Myocyte (in vitro differentiated cells): ENCODE results near the gene TNFRSF18. TPM values are rescaled to one million over a fixed set of nuclear protein-coding genes. Genes with fewer than 3 reads are reported as not detected.
"Not testable (repeated sequence)": the region's sequence is repeated elsewhere in the genome, so short reads cannot be mapped to it uniquely, and the experiment has no call there.

ENCODE experiments used
- DNase-seq: peaks from one replicate; pipeline ENCODE4 v3.0.0-alpha.2; 2012; ENCODE audit warnings: low read depth
- total RNA-seq: library from RNA; depleted of rRNA; stranded (reverse); fragments of >200 nt; gene quantifications from 2 replicates; pipeline ENCODE4 v1.2.3, GENCODE V29; 2014

TNFRSF18 gene
- total RNA-seq, 1 donor from 2014 or later = not detected

DNA sequence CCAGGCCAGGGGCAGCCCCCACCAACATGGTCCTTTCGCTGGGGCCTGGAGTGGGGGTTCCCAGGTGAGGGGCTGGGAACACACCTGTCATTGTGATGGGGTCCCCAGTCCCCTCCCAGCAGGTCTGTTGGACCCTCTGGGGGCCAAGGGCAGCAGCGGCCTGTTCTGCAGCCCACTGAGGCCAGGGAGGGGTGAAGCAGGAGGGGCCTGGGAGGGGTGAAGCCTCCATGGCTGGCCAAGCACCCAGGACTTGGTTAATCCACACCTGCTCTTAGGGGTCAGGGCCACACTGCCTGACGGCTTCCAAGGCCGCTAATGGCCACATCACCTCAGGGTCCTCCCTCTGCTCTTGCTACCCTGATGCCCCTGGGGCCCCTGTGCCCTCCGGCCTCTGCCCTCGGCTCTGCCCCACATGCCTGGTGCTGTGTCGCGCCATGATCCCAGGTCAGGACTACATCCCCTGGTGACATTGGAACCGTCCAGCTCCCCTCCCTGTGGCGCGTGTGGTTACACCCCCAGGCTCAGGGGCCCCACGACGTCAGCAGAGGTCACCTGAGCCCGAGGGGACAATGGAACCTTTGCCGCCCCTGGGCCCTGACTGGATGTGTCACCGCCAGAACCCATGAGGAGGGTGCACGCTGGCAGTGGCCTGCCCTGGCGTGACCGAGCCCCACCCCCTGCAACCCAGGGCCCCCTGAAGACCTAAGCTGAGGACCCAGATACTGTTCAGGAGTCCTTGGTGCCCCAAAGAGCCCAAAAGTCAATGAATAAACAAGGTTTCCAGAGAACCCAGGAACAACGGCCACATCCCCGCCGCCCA is 7.0 kb downstream of the TNFRSF18 start:
- DNase-seq = no peak

- no peak for DNase-seq
Measured at GRCh38 chr1:1198423-1199140, 7.8 kb downstream of the TNFRSF18 start.

GRCh38 chr1:1197551-1198422 is 8.6 kb downstream of the TNFRSF18 start:
- no peak for DNase-seq

DNA sequence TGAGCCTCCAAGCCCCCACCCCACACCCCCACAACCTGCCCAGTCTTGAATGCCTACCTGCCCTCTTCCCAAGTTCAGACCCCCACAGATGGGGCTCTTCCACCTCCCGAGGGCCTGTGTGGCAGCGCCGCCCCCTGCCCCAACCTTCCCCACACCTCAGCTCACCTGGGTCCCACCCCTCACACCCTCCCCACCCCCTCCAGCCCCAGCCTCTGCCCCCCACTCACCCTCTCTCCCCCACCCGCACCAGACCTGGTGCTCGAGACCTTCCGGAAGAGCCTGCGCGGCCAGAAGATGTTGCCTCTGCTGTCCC is 9.2 kb downstream of the TNFRSF18 start:
- no peak for DNase-seq

DNA sequence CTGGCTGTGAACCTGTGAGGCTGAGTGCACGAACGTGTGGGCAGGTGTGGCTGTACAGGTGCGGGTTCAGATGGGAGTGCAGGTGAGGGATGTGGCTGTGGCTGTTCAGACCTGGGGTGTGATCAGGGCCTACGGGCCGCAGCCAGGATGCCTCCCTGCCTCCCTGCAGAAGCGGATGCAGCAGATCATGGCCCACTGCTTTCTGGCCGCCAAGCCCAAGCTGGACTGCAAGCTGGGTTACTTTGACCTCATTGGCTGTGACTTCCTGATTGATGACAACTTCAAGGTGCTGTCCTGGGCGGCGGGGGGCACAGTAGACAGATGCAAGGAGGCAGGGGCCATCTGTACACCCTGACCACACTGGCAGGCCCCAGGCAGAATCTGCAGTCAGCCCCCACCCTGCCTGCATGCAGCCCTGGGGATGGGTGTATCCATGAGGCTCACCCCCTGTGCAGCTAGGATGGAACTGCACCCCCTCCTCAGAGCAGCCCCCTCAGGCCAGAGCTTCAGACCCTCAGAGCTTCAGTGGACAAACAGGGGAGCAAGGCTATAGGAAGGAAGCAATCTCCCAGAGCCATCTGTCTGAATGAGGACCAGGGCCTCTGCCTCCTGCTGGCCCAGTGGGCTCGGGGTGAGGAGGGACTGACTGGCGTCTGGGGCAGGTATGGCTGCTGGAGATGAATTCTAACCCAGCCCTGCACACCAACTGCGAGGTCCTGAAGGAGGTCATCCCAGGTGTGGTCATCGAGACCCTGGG is 9.8 kb downstream of the TNFRSF18 start:
- DNase-seq = no peak

GRCh38 chr1:1195726-1196125 is 10.7 kb downstream of the TNFRSF18 start:
- DNase-seq = not testable (repeated sequence)

DNA sequence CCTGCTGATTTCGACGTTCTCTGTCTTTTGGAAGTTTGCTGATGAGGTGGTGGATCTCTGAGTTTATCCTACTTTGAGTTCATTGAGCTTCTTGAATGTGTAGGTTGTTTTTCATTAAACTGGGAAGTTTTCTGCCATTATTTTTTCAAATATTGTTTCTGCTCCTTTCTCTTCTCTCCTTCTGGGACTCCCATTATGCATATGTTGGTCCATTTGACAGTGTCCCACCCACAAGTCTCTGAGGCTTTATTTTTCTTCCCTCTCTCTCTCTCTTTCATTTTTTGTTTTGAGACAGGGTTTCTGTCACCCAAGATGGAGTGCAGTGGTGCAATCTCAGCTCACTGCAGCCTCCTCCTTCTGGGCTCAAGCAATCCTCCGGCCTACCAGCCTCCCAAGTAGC is 11.7 kb downstream of the TNFRSF18 start:
- no peak for DNase-seq

- DNase-seq = no peak
Measured at GRCh38 chr1:1191734-1192133, 14.7 kb downstream of the TNFRSF18 start.

- no peak for DNase-seq
Measured at GRCh38 chr1:1189111-1189510, 17.3 kb downstream of the TNFRSF18 start.

DNA sequence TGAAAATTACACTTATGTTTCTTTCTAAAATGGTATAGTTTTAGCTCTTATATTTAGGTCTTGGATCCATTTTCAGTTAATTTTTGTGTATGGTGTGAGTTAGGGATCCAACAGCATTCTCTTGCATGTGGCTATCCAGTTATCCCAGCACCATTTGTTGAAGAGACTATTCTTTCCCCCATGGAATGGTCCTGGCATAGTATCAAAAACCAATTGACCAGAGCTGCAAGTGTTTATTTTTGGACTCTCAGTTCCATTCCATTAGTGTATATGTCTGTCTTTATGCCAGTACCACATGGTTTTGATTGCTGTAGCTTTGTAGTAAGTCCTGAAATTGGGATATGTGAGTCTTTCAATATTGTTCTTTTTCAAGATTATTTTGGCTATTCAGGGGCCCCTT is 18.5 kb downstream of the TNFRSF18 start:
- DNase-seq = peak; percentile 86

DNA sequence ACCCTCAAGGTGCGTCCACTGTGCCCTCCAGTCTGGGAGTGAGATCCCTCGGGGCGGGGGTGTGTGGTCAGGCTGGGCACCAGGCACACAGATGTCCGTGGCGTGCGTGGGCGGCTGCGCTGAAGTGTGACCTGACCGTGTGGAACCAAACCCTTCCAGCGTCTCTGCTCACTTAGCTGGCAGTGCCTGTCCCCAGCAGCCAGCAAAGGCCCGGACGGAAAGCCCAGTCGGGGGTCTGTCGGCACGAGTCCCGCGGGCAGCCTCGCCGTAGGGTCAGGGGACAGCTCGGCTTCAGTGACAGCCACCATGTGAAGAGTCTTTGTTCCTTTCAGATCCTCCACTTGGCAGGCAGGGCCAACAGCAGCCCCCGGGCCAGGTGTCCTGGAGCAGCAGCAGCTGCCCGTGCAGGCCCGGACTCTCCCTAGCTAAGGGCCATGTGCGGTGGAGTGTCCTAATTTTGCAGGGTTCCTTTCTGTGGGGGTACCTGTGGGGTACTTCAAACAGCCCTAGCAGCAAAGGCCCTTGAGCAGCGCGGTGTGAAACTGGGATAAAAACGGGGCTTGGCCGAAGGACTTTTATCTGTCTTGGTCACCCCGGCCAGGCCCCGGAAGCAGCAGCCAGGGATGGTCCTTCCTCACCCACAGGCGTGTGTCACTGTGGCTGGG is 21.2 kb downstream of the TNFRSF18 start:
- peak; percentile 26 for DNase-seq

DNA sequence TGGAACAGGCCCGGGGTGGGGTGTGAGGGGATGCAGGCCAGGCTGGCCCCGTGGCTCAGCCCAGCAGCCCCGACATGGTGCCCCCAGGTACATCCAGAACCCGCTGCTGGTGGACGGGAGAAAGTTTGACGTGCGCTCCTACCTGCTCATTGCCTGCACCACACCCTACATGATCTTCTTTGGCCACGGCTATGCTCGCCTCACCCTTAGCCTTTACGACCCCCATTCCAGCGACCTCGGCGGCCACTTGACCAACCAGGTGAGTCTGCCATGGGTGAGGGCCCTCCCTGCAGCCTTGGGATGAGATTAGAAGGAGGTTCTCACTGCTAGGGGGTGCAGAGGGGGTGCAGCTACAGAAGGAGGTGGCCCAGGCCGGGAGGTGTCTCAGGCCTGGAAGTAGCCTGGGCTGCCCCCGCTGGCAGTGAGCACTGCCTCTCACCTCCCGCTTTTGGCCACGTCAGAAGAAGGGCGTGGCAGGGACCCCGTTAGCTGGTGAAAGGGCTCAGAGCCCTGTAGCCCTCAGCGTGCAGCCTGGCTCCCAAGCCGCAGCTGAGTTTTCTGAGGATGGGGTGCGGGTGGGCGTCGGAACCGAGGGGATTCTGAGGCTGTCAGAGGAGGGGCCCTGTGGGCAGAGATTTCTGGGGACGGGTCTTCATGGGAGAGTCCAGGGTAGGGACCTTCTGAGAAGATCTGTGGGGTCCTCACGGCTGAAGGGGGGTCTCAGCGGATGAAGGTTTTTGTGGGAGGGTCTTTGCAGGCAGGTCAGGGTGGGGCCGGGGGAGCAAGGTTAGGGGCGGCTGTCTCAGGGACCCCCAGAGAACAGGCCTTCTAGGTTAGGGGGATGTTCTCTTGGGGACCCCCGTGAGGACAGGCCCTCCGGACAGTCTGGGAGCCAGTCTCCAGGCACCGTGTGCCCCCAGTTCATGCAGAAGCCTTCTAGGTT is 22.3 kb downstream of the TNFRSF18 start:
- no peak for DNase-seq

GRCh38 chr1:1183221-1183747 is 23.1 kb downstream of the TNFRSF18 start:
- DNase-seq = no peak

DNA sequence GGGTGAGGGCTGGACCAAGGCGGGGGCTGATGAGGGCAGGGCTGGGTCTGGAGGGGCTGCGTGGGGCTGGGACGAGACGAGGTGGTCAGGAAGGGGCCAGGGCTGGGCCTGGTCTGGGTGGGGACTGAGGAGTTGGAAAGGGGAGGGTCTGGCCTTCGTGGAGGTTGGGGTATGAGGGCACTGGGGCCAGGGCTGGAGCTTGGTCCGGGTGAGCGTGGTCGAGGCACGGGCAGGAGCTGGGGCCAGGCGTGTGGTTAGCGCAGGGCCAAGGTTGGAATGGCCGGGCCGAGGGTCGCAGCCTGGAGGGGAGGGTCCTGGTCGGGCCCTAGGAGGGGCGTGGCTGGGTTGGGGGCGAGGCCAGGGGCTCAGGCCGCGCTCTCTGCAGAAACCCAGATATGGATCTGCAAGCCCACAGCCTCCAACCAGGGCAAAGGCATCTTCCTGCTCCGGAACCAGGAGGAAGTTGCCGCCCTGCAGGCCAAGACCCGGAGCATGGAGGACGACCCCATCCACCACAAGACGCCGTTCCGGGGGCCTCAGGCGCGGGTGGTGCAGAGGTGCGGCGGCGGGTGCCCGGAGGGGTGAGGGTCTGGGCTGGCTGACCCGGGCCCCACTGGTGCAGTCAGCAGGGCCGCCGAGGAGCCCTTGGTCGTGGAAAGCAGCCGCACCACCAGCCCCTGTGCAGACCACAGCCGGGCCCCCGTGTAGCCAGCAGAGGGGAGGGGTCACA is 23.7 kb downstream of the TNFRSF18 start:
- DNase-seq = no peak

- DNase-seq = no peak
Measured at GRCh38 chr1:1181938-1182410, 24.4 kb downstream of the TNFRSF18 start.

DNA sequence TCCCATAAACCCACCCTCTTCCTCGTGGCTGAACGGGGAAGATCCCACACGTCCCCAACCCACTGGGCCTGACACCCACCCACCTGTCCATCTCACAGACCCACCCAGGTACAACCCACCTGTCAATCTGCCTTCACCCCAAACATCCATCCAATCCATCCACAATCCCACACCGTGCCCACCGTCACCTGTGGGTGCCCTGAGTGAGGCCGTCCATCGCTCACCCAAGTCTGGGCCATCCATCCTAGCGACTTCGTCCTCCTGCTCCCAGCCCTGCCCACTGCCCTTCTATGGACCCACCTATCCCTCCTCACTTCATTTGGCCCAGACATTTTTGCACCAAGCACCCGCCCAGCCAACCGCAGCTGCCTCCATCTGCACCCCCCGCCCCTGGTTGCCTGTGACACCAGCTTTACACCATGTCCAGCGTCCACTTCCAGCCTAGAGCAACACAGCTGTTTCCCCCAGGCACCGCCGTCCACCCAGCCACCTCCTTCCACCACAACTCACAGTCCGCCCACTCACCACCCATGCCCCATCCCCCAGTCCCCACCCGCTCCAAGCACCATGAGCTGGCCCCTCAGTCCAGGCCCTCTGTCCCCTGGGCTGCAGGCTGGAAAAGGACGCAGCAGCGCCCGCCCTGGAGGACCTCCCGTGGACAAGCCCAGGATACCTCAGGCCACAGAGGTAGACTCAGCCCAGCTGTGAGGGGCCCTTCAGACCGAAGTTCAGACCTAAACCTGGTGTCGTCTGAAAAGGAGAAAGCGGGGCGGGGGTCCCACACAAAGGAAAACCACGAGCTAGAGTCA is 25.1 kb downstream of the TNFRSF18 start:
- peak; percentile 52 for DNase-seq
